Measurements from ENCODE around the gene AQP1.

Gene AQP1

DNA sequence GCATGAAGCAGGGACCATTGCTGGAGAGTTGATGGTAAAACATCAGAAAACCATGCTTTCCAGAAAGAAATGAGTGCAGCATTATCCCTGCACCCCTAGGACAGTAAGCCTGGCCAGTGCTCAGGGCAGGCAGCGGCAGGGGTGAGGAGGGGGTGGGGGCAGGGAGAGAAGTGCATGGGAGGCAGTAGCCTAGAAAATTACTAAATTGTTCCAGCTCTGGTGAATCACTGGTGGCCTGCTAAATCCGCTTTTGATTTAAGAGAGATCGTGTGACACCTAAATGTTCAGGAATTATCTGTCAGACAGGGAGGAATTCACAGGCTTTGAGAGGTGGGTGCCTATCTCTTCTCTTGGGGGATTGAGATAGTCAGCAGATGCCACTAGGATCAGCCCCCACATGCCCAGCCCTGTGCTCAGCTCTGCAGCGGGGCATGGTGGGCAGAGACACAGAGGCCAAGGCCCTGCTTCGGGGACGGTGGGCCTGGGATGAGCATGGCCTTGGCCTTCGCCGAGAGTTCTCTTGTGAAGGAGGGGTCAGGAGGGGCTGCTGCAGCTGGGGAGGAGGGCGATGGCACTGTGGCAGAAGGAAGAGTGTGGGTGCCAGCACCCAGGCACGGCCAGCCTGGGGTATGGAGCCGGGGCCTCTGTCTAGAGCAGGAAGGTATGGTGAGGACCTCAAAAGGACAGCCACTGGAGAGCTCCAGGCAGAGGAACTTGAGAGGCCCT is 5.0 kb upstream of the AQP1 start:
- DNase-seq (ENCODE audit: low spot score): no peak

- no peak for DNase-seq (ENCODE audit: low spot score)
Measured at GRCh38 chr7:30907527-30908267, 4.0 kb upstream of the AQP1 start.

DNA sequence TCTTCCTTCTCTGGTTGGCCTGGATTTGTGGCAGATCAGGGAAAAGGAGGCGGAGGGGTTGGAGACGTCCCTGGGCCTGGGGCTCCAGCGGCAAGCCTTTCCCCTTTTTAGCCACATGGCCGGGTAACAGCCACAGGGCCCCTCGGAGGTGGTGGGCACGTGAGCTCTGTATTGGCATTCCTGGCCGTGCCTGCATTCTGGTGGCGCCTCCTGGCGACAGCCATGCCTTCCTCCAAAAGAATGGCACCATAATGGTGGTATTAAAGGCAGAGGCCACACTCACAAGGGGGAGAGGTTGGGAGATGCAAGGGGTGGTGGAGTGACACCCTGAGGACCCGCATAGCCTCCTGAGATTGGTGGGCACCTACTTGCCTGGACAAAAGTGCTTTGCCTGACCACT is 3.0 kb upstream of the AQP1 start:
- DNase-seq (ENCODE audit: low spot score): no peak

DNA sequence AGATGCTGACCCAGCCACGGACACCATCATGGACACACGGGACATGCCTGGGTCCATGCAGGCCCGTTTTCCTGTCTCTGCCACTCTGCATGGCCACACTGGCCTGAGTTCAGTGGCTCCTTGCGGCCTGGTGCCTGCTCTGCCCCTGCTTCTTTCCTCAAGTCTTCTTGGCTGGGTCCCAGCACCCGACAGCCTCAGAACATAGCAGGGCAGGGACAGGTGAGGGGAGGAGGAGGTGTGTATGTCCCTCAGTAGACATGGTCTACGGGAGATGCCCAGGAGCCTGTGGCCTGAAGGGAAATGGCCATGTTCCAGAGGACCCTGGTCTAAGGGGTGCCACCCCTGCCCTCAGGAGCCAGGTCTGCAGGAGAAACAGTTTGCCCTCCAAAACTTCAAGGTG is 2.2 kb upstream of the AQP1 start:
- DNase-seq (ENCODE audit: low spot score): no peak

DNA sequence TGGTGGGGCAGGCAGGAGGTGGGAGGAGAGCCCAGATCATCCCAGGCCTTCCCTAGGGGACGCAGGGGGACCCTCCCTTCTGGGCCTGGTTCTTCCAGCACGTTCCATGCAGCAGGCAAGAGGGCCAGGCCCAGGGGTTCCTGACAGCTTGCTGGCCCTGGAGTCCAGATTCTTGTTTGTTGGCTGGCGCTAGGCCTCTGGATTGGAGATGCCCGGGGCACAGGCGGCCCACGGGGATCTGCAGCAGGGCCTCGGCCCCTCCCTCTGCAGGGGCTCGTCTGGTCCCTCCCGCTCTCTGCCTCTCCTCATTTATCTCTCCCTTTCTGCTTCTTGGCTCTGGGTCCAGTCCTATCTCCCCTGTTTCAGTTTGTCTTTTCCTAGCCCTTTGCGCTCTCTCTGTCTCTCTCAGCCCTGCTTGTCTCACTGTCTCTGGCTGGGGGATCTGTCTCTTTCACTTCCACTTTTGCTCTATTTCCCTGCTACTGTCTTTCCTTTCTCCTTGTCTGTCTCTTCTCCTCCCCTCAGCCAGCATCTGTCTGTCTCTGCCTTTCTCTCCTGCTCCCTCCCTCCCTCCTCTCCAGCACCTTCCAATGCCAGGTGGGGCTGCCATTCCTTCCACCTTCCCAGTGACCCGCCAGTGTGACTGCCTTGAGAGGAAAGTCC is 1.1 kb upstream of the AQP1 start:
- DNase-seq (ENCODE audit: low spot score): no peak

- DNase-seq (ENCODE audit: low spot score): no peak
Measured at GRCh38 chr7:30911133-30911532, 520 bp upstream of the AQP1 start.

DNA sequence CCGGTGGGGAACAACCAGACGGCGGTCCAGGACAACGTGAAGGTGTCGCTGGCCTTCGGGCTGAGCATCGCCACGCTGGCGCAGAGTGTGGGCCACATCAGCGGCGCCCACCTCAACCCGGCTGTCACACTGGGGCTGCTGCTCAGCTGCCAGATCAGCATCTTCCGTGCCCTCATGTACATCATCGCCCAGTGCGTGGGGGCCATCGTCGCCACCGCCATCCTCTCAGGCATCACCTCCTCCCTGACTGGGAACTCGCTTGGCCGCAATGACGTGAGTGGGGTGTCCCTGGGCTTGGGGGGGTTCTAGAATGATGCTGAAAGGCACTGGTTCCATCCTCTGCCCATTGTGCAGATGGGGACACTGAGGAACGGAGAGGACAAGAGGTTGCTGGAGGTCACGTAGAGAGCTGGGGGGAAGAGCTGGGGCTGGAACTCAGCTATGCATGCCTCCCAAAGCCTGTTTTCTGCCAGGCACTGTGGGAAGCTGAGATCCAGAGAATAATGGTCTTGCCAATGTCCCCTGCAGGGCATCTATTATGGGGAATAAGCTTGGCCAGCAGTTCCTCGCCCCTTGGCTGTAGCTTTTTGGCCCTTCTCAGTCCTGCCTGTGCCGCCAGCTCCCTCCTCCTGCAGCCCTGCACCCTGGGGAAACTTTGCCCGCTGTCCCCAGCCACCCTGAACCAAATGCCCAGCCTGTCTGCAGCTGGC is 523 bp downstream of the AQP1 start:
- DNase-seq (ENCODE audit: low spot score): no peak

GRCh38 chr7:30912731-30912985 is 1.0 kb downstream of the AQP1 start:
- no peak for DNase-seq (ENCODE audit: low spot score)

DNA sequence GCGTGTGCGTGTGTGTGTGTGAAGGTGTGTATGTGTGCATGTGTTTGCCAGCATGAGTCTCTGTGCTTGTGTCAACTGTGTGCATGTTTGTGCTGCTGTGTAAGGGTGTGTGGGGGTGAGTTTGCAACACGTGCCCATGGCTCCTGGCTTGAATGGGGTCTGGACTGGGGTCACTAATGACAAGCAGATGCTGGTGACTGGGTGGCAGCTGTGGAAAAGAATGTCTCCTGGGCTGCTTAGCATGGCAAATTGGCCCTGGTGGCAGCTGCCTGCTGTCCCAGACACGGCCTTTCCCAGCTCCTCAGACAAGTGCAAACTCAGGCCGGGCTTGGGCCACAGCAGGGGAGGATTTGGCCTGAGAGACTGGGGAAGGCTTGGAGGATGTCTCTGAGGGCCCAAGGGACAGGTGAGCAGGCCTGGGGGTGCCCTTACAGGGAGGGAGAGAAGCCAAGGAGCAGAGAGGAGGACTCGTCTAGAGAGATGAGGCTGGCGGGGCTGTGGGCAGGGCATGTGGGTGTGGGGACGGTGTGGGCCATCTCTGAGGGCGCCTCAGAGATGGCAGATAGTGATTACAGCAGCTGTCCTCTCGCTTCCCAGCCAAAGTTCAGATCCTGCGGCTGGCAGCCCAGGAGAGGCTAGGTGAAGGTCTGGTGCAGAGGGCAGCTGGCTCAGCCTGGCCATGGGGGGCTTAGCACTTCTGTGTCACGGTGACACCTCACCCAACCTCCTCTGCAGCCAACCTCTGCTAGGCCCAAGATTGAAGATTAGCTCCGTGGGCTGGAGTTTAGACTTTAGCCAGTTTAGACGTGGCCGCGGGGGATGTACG is 1.5 kb downstream of the AQP1 start:
- no peak for DNase-seq (ENCODE audit: low spot score)

- DNase-seq (ENCODE audit: low spot score): no peak
Measured at GRCh38 chr7:30913821-30914515, 2.3 kb downstream of the AQP1 start.

DNA sequence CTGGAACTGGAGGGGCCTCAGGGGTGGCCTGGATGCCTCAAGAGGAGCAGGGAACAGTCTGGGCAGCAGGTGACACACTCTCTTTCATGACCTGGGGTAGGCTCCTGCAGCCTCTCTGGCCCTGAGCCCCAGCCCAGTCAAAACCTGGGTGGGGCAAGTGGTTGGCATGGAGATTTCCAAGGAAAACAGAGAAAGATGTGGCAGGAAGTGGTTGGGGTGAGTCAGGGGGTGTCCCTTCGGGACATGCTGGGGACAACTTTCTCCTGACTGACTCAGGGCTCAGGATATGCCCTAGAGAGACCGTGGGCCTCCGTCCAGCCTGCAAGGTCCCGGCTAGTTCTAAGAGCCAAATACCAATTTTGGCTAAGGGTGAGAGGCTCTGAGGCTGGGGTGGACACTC is 2.9 kb downstream of the AQP1 start:
- DNase-seq (ENCODE audit: low spot score): no peak

DNA sequence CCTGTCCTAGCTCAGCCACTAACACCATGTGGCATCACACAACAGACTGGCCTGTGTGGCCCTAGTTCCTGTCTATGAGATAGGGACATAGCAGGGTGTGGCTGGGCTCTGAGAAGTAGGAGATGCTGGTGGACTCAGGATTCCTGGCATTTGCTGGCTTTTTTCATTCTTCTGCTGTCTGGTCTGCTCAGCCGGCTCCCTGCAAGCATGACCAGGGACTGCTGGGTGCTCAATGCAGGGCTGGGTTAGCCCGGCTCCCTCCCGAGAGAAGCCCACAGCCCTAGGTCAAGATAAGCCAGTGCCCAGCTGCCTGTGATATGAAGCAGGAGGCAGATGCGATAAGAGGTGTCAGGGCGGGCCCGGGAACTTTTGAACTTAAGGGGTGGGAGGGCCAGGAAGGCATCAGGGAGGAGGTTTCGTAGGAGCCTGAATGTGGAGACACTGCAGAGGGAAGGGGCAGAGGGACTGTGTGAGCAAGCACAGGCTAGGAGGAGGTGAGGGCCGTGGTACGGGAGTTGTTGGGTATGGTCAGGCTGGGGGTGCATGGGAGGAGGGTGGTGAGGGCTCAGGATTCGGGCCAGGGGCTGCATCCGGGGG is 3.5 kb downstream of the AQP1 start:
- DNase-seq (ENCODE audit: low spot score): no peak

DNA sequence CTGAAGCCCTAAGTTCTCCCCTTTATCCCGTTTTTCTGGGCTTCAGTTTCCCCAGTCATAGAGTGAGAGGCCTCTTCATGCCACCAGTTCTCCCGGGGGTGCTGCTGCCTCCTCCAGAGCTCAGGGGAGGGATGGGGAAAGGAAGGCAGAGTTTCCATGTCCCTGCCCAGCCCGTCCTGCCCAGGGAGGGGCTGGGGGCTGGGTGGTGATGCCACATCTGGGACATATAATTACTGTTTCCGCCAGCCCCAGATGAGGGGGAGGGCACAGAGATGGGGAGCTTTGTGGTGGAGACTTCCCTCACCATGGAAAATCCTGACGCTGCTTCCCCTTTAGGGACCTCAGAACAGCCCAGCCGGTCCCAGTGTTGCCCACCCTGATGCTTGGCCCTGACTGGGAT is 4.1 kb downstream of the AQP1 start:
- no peak for DNase-seq (ENCODE audit: low spot score)

DNA sequence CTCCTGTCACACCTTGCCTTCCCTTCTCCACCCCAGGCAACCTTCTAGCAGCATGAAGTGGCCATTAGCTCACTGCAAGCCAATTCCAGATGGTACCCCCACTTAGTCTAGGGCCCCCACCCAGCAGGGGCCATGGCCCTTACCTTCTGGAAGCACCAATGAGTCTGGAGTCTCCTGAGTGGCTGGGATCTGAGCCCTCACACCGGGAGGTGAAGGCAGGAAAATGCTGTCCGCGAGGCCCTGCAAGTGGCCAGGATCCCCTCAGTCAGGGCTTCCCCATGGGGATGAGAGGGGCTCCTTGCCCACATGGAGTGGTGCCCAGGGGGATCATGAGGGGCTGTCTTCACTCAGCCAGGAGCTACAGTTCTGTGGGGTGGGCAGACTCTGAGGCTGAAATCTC is 4.6 kb downstream of the AQP1 start:
- no peak for DNase-seq (ENCODE audit: low spot score)

DNA sequence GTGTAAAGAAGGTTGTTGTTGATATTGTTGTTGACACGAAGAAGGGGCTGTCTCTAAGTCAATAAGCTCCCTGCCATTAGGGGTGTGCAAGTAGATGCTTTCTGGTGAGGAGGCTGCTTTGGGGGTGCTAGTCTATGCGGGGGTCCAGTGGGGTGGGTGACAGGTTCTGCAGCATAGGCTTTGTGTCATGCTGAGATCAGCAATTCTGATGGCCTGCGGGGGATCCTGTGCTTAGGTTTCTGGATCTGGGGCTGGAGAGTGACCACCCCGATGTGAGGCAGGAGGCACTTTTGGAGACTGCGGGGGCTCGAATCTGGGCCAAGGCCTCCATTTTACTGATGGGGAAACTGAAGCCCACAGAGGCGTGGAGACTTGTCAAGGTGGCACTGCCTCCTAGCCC is 5.1 kb downstream of the AQP1 start:
- no peak for DNase-seq (ENCODE audit: low spot score)

DNA sequence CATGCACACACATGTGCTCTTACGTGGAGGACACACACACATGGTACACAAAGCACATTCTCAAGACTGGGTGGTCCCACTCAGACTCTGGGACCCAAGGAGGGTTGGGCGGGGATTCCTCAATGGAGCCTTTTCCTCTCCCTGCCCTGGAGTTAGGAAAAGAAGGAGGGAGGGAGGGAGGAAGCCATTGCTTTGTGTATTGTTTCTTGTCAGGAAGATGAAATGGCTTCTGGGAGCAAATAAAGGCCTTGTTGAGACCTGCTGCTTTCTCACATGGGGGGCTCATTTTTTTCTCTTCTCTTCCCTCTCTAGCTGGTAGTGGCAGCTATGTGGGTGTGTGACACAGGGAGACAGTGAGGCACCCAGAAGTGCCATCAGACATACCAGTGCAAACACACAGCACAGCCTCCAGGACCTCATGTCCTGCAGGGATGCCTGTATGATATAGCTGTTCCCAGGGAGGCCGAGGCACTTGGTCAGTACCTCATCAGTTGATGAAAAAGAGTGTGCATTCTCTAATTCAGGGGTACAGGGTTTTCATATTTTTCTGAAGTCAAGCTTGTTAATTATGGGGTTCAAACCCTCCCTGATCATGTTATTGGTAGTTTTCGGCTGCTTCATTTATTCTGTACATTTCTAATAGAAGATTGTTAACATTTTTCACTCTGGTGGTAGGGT is 5.7 kb downstream of the AQP1 start:
- DNase-seq (ENCODE audit: low spot score): no peak

DNA sequence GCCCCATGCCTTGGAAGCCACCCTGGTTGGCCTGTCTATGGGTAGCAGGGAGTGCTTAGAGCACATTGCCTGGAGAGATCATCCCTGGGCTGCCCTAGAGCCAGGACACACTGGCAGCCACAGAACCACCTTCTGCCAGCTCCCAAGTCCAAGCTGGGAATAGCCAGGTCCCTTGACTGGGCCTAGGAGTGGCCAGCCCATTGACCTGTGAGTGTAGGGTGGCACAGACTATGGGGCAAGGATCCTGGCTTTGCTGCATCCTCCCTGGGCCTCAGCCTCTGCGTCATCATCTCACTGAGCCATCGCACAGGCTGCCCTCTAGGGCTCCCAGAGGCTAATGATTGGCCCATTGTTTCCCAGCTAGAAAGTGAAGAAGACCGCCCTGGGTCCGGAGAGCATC is 7.0 kb downstream of the AQP1 start:
- DNase-seq (ENCODE audit: low spot score): no peak

GRCh38 chr7:30920021-30920583 is 8.4 kb downstream of the AQP1 start:
- no peak for DNase-seq (ENCODE audit: low spot score)

- DNase-seq (ENCODE audit: low spot score): no peak
Measured at GRCh38 chr7:30920584-30921539, 9.2 kb downstream of the AQP1 start.
